Esophagus muscularis mucosa (tissue), 4 donors: Measurements from ENCODE around the gene TESK2.

Experiments used
- EP300 ChIP-seq: sonication (generic); formaldehyde crosslinking; IDR thresholded peaks from one replicate; pipeline ENCODE4 v1.6.1; 2017; ENCODE audit warnings: antibody characterized with exemption
- POLR2A ChIP-seq: fragments of 450-650 bp; IDR thresholded peaks from one replicate; pipeline ENCODE4 v1.6.1; 2017; ENCODE audit warnings: antibody characterized with exemption, moderate library complexity, mild to moderate bottlenecking, low read depth
- POLR2AphosphoS5 ChIP-seq, 2 donors: sonication (generic); formaldehyde crosslinking; IDR thresholded peaks; one replicate each; pipeline ENCODE4 v1.6.1; 2017; ENCODE audit warnings: antibody characterized with exemption in 2 of 2
- TF ChIP-seq, protein P1 (sequence below), 3 experiments: fragments of 200-600 bp in 2 of 3; fragments of 450-650 bp in 1 of 3; sonication (generic) in 2 of 3; IDR thresholded peaks; one replicate each; pipeline ENCODE4 v1.5.1; 2017 to 2019; ENCODE audit warnings: antibody characterized with exemption in 3 of 3, mild to moderate bottlenecking in 2 of 3, moderate library complexity in 1 of 3

DNA sequence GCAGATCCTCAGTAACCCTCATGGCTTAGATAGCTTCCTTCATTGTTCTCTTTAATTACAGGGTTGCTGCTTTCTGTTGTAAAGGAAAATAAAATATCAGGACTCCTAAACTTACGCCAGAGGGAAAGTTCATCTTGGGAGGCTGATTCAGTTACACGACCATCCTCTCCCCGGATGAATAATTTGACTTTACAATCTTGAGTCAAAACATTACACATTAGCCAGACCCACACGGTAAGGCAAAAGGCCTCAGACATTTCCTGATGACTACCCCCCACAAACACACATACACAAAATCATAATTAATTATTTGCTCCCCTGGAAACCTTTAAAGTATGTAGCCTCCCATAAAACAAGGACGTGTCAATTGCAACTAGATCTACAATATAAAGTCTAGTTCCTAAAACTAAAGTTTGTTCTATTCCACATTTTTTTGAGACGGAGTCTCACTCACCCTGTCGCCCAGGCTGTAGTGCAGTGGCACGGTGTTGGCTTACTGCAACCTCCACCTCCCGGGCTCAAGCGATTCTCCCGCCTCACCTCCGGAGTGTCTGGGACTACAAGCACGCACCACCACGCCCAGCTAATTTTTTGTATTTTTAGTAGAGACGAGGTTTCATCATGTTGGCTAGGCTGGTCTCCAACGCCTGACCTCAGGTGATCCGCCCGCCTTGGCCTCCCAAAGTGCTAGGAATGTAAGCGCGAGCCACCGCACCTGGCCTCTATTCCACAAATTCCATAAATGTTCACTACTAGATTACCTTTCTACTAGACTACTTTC lies 31.6 kb upstream of the TESK2 start:
- TF ChIP-seq, protein P1, sequence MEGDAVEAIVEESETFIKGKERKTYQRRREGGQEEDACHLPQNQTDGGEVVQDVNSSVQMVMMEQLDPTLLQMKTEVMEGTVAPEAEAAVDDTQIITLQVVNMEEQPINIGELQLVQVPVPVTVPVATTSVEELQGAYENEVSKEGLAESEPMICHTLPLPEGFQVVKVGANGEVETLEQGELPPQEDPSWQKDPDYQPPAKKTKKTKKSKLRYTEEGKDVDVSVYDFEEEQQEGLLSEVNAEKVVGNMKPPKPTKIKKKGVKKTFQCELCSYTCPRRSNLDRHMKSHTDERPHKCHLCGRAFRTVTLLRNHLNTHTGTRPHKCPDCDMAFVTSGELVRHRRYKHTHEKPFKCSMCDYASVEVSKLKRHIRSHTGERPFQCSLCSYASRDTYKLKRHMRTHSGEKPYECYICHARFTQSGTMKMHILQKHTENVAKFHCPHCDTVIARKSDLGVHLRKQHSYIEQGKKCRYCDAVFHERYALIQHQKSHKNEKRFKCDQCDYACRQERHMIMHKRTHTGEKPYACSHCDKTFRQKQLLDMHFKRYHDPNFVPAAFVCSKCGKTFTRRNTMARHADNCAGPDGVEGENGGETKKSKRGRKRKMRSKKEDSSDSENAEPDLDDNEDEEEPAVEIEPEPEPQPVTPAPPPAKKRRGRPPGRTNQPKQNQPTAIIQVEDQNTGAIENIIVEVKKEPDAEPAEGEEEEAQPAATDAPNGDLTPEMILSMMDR (IDR thresholded peaks at IDR 0.05), result no peak
- no peak for TF ChIP-seq POLR2AphosphoS5 (IDR thresholded peaks at IDR 0.05)
- no peak for TF ChIP-seq POLR2A
- TF ChIP-seq EP300, result no peak
